Skeletal muscle tissue (tissue), 4 donors: ENCODE measurements around the gene DHX34. TPM values are rescaled to one million over a fixed set of nuclear protein-coding genes. Genes with fewer than 3 reads are reported as not detected.
"Not testable (repeated sequence)": the region's sequence is repeated elsewhere in the genome, so short reads cannot be mapped to it uniquely, and the experiment has no call there.

Experiments
- H3K27ac ChIP-seq: one replicate; pipeline ENCODE4 v1.7.0; 2013; ENCODE audit warnings: mild to moderate bottlenecking, low read depth, low read length, inconsistent platforms
- H3K27me3 ChIP-seq, 3 donors: one replicate each; pipeline ENCODE4 v1.7.0; 2013; ENCODE audit warnings: low read length in 3 of 3; ENCODE audit not compliant: control insufficient read depth in 3 of 3, insufficient read depth in 3 of 3
- H3K36me3 ChIP-seq, 3 donors: one replicate each; pipeline ENCODE4 v1.7.0; 2013; ENCODE audit warnings: low read length in 3 of 3; ENCODE audit not compliant: control insufficient read depth in 3 of 3, insufficient read depth in 3 of 3
- H3K4me1 ChIP-seq, 3 donors: one replicate each; pipeline ENCODE4 v1.7.0; 2013; ENCODE audit warnings: low read length in 3 of 3, mild to moderate bottlenecking in 3 of 3; ENCODE audit not compliant: control insufficient read depth in 3 of 3, insufficient read depth in 3 of 3
- H3K4me3 ChIP-seq, 3 donors: one replicate each; pipeline ENCODE4 v1.7.0; 2013; ENCODE audit warnings: low read length in 3 of 3
- H3K9ac ChIP-seq, 3 donors: one replicate each; pipeline ENCODE4 v1.7.0; 2013; ENCODE audit warnings: low read length in 3 of 3, mild to moderate bottlenecking in 3 of 3, moderate library complexity in 2 of 3, low read depth in 1 of 3
- H3K9me3 ChIP-seq, 3 donors: one replicate each; pipeline ENCODE4 v1.7.0; 2013; ENCODE audit warnings: low read length in 3 of 3; ENCODE audit not compliant: control insufficient read depth in 3 of 3
- total RNA-seq: library from RNA; depleted of rRNA; stranded (reverse); fragments of >200 nt; gene quantifications from one replicate; pipeline ENCODE4 v1.2.3, GENCODE V29; 2014
- donor health status: Osteomylitis.

The DHX34 gene
- total RNA-seq, 1 donor from 2014 or later = 7.8 TPM

DNA sequence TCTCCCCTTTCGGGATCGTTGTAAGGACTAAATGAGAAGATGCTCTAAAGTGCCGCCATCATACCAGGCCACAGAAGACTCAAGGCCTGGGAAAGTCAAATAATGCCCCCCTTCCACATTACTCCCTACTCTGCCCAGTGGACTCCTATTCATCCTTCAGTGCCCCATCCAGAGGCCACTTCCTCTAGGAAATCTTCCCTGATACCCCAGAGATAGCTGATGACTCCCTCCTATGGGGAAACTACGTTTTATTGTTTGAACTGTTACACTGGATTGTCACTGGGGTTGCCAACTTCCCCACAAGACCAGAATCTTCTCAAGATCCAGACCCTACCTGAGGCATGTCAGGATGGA lies 56.1 kb downstream of the DHX34 start:
- peaks cover 29 to 54% (median 42%) of the 10 kb centered on the region in 3 donors for H3K27me3 ChIP-seq
- no peak overlapping the region for H3K9ac ChIP-seq
- no peak overlapping the region for H3K4me3 ChIP-seq
- H3K9me3 ChIP-seq = no peaks in the 10 kb centered on the region
- no peak overlapping the region for H3K27ac ChIP-seq
- H3K36me3 ChIP-seq = peaks cover 0 to 3% (median 0%) of the 10 kb centered on the region in 3 donors
- no peaks in the 10 kb centered on the region for H3K4me1 ChIP-seq

DNA sequence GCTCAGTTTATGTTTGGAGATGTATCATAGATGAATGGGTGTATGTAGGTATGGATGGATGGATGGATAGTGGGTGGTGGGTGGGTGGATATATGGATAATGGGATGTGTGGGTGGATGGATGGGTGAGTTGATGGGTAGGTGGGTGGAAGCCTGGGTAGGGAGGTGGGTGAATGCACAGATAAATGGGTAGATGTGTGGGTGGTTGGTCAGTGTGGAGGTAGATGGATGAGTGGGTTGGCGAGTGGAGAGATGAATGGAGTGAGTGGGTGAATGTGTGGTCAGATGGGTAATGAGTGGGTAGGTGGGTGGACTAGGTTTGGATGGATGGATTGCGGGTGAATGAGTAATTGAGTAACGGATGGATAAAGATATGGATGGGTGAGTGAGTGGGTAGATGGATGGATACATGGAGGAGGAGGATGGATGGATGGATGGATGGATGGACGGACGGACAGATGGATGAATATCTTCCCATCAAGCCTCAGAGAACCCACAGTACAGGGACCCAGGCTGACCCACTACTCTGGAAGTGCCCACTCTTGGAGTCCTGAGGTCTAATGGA lies 56.8 kb downstream of the DHX34 start:
- peaks cover 0 to 3% (median 0%) of the 10 kb centered on the region in 3 donors for H3K36me3 ChIP-seq
- H3K9ac ChIP-seq = no peak overlapping the region
- H3K4me1 ChIP-seq = no peaks in the 10 kb centered on the region
- H3K27ac ChIP-seq = no peak overlapping the region
- no peaks in the 10 kb centered on the region for H3K9me3 ChIP-seq
- H3K4me3 ChIP-seq = no peak overlapping the region
- peaks cover 29 to 54% (median 42%) of the 10 kb centered on the region in 3 donors for H3K27me3 ChIP-seq

- Histone ChIP-seq H3K4me3 (no peak overlapping the region), H3K9me3 (no peaks in the 10 kb centered on the region), H3K9ac (no peak overlapping the region), H3K27me3 (peaks cover 29 to 57% (median 40%) of the 10 kb centered on the region in 3 donors), H3K36me3 (peaks cover 0 to 3% (median 0%) of the 10 kb centered on the region in 3 donors), H3K4me1 (no peaks in the 10 kb centered on the region), H3K27ac (no peak overlapping the region)
These were observed 57.7 kb downstream of the DHX34 start for GRCh38 chr19:47406711-47407416.

DNA sequence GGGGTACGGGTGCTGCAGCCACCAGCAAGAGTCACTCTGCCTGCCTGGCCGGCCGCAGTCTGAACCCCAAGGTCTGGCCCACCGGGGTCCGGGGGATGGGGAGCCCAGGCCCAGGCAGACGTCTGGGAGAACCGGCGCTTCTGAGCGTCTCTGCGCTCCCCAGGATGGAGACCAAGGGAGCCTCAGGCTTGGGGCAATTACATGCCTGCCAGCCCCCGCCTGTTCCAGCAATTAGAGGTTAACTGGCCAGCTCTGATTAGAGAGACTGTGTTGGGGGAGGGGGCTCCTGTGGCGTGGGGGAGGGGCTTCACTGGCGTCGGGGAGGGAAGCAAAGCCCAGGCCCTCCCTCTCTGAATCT lies 58.3 kb downstream of the DHX34 start:
- Histone ChIP-seq H3K4me3 (no peak overlapping the region), H3K9me3 (no peaks in the 10 kb centered on the region), H3K36me3 (peaks cover 0 to 3% (median 0%) of the 10 kb centered on the region in 3 donors), H3K27me3 (peaks cover 26 to 58% (median 37%) of the 10 kb centered on the region in 3 donors), H3K27ac (no peak overlapping the region), H3K4me1 (no peaks in the 10 kb centered on the region), H3K9ac (no peak overlapping the region)

- peaks cover 22 to 55% (median 36%) of the 10 kb centered on the region in 3 donors for H3K27me3 ChIP-seq
- H3K4me3 ChIP-seq = no peak overlapping the region
- no peaks in the 10 kb centered on the region for H3K4me1 ChIP-seq
- H3K9ac ChIP-seq = no peak overlapping the region
- no peak overlapping the region for H3K27ac ChIP-seq
- no peaks in the 10 kb centered on the region for H3K9me3 ChIP-seq
- peaks cover 0 to 3% (median 0%) of the 10 kb centered on the region in 3 donors for H3K36me3 ChIP-seq
These were observed 59.2 kb downstream of the DHX34 start for GRCh38 chr19:47408156-47408938.

- H3K9ac ChIP-seq = no peak overlapping the region
- peaks cover 0 to 3% (median 0%) of the 10 kb centered on the region in 3 donors for H3K36me3 ChIP-seq
- H3K4me1 ChIP-seq = no peaks in the 10 kb centered on the region
- H3K27me3 ChIP-seq = peaks cover 28 to 47% (median 34%) of the 10 kb centered on the region in 3 donors
- H3K9me3 ChIP-seq = no peaks in the 10 kb centered on the region
- no peak overlapping the region for H3K27ac ChIP-seq
- H3K4me3 ChIP-seq = no peak overlapping the region
These were observed 62.0 kb downstream of the DHX34 start for GRCh38 chr19:47411101-47411500.

DNA sequence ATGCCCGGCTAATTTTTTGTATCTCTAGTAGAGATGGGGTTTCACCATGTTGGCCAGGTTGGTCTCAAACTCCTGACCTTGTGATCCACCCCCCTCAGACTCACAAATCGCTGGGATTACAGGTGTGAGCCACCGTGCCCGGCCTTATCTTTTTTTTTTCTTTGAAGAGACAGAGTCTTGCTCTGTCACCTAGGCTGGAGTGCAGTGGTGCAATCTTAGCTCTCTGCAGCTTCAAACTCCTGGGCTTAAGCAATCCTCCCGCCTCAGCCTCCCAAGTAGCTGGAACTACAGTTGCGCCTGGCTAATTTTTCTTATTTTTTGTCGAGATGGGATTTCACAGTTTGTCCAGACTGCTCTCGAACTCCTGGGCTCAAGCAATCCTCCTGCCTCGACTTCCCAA lies 62.6 kb downstream of the DHX34 start:
- not testable (repeated sequence) for H3K4me1 ChIP-seq

DNA sequence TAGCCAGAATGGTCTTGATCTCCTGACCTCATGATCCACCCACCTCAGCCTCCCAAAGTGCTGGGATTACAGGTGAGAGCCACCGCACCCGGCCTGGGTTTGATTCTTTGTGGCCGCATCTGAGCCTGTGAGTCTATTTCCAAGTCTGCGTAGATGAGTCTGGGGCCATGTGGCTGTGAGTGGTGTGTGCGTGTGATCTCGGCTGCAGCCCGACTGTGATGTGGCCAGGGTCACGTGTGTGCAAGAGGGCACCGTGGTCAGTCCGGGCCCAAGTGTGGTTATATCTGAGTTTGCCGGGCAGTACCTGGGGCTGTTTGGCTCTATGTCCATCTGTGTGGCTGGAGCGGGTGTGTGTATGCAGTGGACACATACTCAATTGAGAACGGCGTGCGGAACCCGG lies 64.8 kb downstream of the DHX34 start:
- Histone ChIP-seq H3K4me3 (no peak overlapping the region), H3K27ac (no peak overlapping the region), H3K27me3 (peaks cover 40 to 52% (median 44%) of the 10 kb centered on the region in 3 donors)

More for the DNA sequence above, 62.6 kb downstream of the DHX34 start:
- H3K36me3 ChIP-seq, H3K9ac ChIP-seq, H3K4me3 ChIP-seq, H3K27ac ChIP-seq, H3K9me3 ChIP-seq: not testable (repeated sequence)
- H3K27me3 ChIP-seq = peaks cover 27 to 47% (median 34%) of the 10 kb centered on the region in 3 donors

GRCh38 chr19:47414469-47414868 lies 65.4 kb downstream of the DHX34 start:
- Histone ChIP-seq H3K4me1 (peaks cover 5 to 9% (median 6%) of the 10 kb centered on the region in 3 donors), H3K36me3 (no peaks in the 10 kb centered on the region), H3K4me3 (no peak overlapping the region), H3K27ac (no peak overlapping the region), H3K27me3 (peaks cover 42 to 50% (median 43%) of the 10 kb centered on the region in 3 donors), H3K9ac (no peak overlapping the region), H3K9me3 (no peaks in the 10 kb centered on the region)

More for the DNA sequence above, 64.8 kb downstream of the DHX34 start:
- Histone ChIP-seq H3K9ac (no peak overlapping the region), H3K9me3 (no peaks in the 10 kb centered on the region), H3K4me1 (peaks cover 5 to 9% (median 6%) of the 10 kb centered on the region in 3 donors), H3K36me3 (no peaks in the 10 kb centered on the region)
